NCI-H82 treated with DMSO at 0.1 percent for 48 hours (cell line): ENCODE measurements around the gene HOXD4.

Source experiments
- DNase-seq: peaks from one replicate; lab custom pipeline; 2025; ENCODE audit not compliant: unreplicated experiment; lab: John Stamatoyannopoulos, UW

HOXD4 gene

DNA sequence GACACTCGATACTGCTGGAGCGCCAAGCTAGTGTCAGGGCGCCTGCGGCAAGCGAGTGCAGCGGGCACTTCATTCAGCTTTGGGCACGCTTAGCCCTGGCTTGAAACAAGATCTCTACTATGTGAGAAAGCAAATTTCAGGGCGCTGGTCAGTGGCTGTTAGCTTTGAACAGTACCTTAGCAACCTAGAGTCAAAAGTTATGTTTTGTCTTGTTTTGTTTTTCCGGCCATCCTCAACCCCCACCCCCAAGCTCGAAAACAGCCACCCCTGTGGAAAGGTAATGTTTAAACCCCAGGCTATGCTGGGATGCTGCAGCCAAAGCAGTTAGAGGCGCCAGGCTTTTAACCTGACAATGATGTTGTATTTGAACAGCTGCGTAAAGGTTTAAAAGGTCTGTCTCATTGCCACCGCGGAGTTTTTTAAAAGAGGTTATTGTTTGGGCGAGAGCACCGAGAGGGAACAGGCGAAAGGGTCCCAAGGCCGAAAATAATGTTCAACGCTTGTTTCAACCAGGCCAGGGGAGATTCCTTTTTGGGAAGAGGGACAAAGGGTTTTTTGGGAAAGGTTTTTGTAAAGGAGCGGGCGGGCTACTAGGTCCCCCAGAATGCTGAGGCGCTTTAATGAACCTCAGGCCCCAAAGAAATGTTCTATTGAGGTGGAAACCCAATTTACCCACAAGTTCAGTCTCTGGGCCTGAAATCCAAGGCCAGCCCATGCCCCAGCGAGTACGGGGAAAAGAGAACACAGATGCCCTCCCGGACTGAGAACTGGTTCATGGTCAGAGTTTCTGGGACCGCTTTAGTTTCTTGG lies 37.0 kb upstream of the HOXD4 start:
- DNase-seq: no peak

DNA sequence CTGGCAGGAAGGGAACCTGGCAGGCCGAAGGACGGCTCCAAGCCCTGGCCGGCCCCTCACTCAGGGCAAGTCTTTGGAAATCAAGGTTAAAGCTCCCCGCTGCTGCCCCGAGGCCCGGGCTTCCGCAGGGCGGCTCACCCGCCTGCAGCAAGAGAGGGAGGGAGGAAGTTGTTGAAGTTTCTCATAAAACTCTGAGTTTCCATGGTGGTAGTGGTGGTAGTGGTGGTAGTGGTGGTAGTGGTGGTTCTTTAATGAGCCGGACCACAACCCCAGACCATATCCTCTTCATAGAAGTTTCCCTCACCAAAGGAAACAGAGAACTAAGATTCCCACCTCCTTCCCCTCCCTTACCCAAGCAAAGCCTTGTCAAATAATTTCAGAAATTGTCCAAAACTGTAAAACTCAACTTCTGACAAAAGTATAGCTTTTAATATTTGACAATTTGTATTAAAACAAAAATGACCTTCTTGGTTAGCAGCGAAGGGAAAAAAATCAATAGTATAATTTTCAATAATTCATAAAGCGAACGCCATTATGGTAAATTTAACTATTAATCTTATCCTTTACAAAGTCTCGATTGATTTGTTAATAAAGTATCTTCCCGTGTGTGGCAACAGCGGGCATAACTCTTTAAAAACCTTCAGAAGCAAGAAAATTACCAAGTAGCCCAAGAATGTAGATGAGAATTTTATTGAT lies 36.3 kb upstream of the HOXD4 start:
- DNase-seq: no peak

DNA sequence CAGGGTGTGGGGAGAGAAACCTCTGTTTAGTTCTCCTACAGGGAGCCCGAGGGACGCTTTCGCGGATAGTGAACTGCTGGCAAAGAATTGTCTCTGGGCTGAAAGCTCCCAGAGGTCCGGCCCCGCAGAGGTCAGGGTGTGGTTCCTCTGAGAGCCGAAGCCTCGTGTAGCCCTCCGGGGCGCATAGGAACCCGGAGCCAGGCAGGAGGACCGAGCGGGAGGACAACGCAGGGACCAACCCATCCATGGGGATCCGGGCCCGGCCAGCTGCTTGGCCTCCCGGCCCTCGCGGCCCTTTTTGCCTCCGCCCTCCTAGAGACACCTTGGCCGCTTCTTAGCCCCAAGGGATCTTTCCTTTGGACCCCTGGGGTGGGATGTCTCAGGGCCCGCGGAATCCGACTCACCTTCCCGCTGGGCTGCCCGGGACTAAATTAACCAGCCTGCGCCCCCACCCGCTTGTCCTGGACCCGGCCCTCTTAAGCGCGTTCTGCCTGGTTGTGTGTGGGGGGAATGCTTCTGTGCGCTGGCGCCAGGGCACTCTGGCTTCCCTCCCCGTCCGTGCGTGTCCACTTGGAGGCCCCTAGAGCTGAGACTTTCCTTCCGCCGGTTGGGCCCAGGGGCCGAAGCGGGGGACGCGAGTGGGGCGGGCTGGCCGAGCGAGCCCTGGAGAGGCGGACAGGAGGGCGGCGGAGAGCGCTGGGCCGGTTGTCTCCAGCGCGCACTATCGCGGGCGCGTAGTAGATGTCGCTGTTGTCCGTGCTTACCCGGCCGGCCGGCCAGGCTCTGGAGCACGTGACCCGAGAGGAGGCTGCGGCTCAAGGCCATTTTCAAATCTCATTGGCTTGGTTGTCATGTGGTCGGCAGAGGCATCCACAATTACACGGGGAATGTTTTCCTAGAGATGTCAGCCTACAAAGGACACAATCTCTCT lies 35.2 kb upstream of the HOXD4 start, which contains the start of gene HOXD10:
TSS of gene HOXD10 (plus strand) at position 896 of the 931 bp plus-strand sequence. CDS start 56 bp downstream, outside the sequence.
- no peak for DNase-seq

DNA sequence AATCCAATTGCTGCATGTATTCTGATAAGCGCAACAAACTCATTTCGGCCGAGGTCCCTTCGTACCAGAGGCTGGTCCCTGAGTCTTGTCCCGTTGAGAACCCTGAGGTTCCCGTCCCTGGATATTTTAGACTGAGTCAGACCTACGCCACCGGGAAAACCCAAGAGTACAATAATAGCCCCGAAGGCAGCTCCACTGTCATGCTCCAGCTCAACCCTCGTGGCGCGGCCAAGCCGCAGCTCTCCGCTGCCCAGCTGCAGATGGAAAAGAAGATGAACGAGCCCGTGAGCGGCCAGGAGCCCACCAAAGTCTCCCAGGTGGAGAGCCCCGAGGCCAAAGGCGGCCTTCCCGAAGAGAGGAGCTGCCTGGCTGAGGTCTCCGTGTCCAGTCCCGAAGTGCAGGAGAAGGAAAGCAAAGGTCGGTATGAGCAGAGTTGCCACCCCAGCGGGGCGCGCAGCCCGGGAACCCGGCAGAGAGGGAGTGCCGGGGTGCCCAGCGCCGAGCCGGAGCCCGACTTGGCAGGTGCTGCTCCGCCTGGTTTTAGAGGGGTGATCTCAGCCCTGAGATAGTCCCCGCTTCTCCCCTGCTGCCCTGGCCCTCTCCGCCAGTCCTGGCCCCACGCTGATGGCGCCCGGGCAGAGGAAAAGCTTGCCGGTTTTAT lies 34.1 kb upstream of the HOXD4 start:
- no peak for DNase-seq

DNA sequence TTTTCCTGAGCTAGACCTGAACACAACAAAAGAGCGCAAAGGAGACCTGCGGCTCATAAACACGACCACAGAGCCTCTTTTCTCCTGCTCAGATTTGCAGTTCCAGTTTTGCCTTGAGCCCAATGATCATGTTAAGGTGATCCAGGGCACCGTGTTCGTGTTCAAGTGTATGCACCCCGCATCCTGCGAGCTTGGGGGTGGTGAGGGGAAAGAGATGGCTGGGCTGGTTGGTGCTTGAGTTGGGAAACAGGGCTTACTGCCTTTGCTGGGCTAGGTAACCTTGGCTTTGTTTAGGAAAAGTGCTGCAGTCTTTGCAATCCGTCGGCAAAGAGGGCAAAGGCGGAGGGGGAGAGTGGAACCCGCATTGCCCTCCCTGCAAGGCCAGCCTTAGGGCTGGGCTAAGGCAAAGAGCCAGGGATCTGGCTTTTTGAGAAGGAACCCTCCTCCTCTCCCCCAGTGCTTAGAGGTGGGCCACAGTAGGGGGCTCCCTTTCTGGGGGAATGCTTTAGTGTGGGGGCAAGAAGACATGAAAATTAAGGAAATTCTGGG lies 33.5 kb upstream of the HOXD4 start:
- no peak for DNase-seq

DNA sequence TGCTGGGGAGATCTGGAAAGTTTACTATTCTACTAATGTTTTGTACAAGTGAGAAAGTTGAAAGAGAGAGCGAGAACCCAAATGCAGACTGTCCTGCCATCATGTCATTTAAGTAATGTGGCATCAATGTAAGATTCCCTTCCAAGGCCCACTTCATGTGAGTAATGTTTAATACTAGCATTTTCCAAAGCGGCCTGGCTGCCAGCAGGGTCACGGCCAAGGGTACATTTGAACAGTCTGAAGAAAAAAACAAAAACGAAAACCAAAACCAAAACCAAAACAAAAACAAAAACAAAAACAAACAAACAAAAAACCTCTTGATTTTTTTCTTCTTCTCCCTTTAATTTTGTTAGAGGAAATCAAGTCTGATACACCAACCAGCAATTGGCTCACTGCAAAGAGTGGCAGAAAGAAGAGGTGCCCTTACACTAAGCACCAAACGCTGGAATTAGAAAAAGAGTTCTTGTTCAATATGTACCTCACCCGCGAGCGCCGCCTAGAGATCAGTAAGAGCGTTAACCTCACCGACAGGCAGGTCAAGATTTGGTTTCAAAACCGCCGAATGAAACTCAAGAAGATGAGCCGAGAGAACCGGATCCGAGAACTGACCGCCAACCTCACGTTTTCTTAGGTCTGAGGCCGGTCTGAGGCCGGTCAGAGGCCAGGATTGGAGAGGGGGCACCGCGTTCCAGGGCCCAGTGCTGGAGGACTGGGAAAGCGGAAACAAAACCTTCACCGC lies 32.6 kb upstream of the HOXD4 start:
- peak; percentile 68 for DNase-seq

DNA sequence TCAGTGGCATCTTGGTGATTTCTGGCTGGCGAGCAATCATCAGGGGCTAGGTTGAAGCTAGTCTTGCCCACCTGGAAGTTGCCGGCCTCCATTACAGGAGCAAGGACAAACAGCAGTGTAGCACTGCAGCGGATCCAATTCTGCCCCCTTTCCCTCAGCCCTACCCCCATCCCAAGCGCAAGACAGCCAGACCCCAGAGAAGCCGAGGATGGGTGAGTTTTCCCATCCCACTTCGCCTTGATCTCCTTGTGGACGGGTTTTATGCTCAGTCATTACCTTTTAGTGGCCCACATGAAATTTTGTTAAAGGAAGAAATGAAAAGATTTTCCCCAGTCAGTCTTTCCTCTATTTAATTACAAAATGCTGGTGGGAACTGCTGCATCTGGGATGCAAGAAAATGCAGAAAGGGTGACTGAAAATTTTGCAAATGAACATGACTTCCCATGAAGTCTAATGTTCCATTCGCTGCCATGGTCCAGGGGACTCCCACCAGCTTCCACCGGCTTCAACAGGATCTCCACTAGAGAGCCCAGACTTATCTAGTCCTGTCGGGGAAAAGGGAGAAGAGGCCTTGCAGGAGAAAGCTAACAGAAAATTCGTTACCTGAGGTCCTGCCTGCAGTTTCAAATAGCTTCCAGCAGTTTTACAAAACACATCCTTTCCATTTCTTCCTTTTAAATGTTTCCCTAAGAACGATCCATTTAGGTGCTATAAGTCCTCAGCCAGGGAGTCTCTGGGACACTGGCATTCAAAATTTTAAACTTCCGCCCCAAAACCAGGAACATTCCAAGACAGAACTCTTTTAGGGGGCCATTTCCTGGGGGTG lies 30.8 kb upstream of the HOXD4 start:
- DNase-seq: no peak

DNA sequence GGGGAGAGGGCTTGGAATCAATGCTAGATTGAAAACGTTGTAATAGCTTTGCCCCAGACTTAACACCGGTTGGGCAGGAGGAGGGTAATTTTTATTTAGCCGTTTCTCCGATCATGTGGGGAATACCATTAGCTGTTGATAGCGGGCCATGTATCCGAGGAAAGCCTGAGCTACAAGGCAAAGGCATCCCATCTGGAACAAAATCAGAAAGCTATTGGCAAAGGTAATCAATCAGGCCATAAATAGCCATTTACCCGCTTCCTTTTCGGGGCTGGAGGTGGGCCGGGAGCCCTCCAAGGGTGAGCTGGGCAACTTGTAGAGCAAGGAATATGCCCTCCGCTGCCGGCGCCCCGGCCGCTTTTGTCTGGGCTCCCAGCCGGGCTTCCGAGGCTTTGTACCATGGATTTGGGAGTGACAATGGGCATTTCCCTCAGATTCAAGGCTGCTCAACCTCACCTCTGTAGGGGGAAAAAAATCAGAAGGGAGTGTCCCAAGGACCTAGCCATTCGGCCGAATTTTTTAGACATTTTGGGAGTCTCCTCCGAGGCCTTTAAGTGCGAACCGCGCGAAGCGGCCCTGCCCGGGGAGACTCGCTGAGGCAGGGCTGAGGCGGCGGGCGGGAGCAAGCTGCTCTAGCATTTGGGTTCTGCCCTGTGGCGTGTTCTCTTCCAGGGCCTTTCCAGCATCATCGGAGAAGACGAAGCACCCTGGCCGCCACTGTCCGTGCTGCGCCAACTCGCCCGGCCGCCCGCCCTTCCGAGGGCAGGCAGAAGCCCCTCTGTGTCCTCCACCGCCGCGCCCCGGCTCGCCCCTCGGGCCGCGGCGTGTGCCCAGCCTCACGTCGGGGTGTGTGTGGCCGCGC lies 29.9 kb upstream of the HOXD4 start:
- no peak for DNase-seq

DNA sequence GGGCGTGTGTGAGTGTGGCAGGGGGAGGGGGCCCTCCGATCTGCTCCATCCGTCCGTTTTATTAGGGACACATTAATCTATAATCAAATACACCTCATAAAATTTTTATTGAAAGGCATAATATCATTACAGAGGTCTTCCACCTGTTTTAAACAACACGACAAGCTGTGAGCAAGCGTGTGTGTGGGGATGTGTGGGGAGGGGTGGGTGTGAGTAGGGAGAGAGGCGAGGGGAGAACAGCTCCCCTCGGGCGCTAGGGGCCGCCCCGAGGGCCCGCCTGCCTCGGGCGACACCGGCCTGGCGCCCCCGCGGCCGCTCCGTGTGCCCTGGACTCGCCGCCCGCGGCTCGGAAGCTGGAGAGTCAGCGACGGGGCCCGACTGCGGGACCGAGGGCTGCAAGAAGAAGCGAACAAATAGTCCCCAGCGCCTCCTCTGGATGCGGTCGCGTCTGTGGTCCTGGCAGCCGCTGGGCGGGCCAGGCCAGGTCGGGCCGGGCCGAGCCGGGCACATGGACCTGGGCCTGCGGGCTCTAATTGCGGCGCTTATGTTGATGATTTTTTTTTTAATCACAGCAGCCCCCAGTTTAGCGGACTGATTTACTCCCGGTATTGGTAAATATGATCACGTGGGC lies 29.2 kb upstream of the HOXD4 start:
- DNase-seq: no peak

DNA sequence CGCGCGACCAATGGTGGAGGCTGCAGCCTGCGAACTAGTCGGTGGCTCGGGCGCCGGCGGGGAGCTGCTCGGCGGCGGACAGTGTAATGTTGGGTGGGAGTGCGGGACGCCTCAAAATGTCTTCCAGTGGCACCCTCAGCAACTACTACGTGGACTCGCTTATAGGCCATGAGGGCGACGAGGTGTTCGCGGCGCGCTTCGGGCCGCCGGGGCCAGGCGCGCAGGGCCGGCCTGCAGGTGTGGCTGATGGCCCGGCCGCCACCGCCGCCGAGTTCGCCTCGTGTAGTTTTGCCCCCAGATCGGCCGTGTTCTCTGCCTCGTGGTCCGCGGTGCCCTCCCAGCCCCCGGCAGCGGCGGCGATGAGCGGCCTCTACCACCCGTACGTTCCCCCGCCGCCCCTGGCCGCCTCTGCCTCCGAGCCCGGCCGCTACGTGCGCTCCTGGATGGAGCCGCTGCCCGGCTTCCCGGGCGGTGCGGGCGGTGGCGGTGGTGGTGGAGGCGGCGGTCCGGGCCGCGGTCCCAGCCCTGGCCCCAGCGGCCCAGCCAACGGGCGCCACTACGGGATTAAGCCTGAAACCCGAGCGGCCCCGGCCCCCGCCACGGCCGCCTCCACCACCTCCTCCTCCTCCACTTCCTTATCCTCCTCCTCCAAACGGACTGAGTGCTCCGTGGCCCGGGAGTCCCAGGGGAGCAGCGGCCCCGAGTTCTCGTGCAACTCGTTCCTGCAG lies 28.5 kb upstream of the HOXD4 start, which contains the start of gene HOXD9:
TSS of gene HOXD9 (plus strand) at position 37 of the 728 bp plus-strand sequence. CDS start at position 87, 50 bp downstream.
- DNase-seq: no peak

DNA sequence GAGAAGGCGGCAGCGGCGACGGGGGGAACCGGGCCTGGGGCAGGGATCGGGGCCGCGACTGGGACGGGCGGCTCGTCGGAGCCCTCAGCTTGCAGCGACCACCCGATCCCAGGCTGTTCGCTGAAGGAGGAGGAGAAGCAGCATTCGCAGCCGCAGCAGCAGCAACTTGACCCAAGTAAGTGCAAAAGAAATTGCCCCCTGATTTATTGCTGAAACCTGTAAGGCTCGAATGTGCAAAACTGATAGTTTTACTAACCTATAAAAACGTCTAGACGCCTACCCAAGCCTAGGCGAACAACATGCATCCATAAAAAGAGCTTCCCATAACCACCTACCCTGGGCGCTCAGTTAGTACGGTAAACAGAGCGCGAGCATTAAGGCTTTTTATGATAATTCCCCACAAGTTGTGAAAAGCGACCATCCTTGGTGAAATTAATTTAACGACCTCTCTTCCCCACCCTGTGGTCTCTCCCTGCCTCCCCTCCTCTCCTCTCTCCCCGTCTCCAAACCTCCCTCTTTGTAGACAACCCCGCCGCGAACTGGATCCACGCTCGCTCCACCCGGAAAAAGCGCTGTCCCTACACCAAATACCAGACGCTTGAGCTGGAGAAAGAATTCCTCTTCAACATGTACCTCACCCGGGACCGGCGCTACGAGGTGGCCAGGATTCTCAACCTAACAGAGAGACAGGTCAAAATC lies 27.8 kb upstream of the HOXD4 start:
- no peak for DNase-seq

DNA sequence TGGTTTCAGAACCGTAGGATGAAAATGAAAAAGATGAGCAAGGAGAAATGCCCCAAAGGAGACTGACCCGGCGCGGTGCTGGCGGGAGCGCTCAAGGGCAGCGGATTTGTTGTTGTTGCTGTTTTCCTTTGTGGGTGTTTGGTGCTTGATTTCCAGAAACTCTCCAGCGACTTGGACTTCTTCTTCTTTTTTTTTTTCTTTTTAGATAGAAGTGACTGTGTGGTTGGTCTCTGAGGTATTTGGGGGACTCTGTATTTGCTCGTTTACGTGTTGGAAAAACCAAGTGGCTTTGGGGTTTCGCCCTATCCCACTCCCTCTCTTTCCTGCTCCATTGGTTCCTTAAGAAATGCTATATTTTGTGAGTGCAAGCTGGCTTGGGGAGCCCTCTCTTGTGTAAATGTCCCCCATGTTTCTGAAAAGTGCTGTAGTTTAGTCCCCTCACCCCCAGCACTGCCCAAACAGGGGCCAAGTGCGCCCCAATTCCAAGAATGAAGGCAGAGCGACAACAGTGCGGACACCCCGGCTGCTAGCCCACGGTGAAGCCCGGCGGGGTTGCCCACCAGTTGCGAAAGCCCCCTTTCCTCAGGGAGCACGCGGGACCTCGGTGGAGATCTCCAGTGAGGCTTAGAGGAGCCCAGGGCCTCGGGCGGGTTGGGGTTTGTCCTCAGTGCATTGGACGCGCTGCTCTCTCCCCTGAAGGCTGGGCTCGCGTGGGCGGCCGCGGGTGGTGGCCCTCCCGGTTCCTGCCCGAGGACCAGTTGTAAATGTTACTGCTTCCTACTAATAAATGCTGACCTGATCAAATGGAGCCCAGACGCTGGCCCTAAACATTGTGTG lies 27.0 kb upstream of the HOXD4 start:
- no peak for DNase-seq

DNA sequence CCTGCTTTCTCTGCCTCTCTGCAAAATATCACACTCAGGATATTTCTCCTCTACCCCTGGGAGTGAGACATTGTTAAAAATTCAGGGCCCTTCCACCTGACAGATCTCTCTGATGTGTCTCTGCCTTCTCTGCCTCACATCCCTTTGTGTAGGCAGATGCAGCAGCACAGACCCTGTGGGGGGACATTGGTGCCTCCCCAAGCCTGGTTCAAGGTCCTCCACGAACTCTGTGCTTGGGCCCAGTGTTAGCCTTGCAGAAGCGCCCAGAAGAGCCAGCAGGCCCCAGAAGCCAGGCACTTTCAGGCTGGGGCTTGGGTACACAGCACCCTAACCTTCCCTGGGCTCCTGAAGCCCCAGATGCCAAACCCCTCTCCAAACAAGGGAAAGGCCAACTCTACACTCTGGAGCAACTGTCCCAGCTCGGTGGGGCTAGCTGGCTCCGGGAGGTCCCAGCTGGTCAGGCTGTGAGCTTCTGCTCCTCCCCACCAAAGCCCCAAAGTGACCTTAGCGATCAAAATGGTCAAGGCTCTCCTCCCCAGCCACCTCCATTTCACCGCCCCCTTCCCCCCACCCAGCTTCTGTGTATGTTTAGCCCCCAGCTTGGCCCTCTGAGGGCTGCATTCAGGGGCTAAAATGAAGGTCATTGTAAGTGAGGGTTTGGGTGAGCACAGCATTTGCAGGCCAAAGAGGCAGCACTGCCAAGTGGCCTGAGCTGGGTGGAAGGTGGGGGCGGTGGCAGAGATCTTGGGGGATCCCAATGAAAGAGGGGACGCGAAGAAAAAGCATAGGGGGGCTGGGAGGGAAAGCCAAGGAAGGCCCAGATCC lies 26.2 kb upstream of the HOXD4 start:
- DNase-seq: no peak

DNA sequence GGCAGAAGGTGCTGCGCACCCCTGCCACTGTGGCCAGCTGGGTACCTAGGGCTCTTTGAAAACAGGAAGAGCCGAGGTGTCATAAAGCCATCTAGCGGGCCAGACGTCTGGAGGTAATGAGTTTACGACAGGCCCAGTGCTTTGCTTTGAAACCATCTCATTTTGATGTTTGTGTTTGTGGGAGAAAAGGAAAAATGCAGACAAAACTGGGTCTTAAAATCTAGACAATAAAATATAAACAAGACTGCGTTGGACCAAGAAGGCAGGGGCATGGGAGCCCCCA lies 25.6 kb upstream of the HOXD4 start:
- DNase-seq: no peak
